Erythroblast (primary cell): ENCODE measurements around the gene ARL2.

Experiments
- GATA1 ChIP-seq: IDR thresholded peaks from 2 replicates; pipeline ENCODE4 v1.6.1; 2011; ENCODE audit warnings: low read depth, mild to moderate bottlenecking, control low read depth, low read length, moderate library complexity
- POLR2A ChIP-seq: IDR thresholded peaks from 2 replicates; pipeline ENCODE4 v1.6.1; 2011; ENCODE audit warnings: mild to moderate bottlenecking, low read length

GRCh38 chr11:65045728-65046127, 31.8 kb downstream of the ARL2 start:
- TF ChIP-seq POLR2A (no peak), GATA1 (no peak)
